HEK293 (cell line): ENCODE results near the gene HS3ST3A1.

Source experiments
- BCL11B ChIP-seq: fragments of 450-650 bp; formaldehyde crosslinking; IDR thresholded peaks from 2 replicates; pipeline ENCODE4 v1.5.1; 2016; ENCODE audit warnings: low read depth, missing biosample characterization, missing genetic modification characterization
- EGR2 ChIP-seq: fragments of 450-650 bp; formaldehyde crosslinking; IDR thresholded peaks from 2 replicates; pipeline ENCODE4 v1.5.1; 2016; ENCODE audit warnings: low read depth, missing biosample characterization, missing genetic modification characterization
- KLF1 ChIP-seq: fragments of 450-650 bp; formaldehyde crosslinking; IDR thresholded peaks from 2 replicates; pipeline ENCODE4 v1.5.1; 2016; ENCODE audit warnings: missing biosample characterization, missing genetic modification characterization
- MZF1 ChIP-seq: fragments of 450-650 bp; formaldehyde crosslinking; IDR thresholded peaks from 2 replicates; pipeline ENCODE4 v1.5.1; 2017; ENCODE audit warnings: missing biosample characterization, missing genetic modification characterization, borderline replicate concordance
- PRDM4 ChIP-seq: fragments of 450-650 bp; formaldehyde crosslinking; IDR thresholded peaks from 2 replicates; pipeline ENCODE4 v1.5.1; 2017; ENCODE audit warnings: missing biosample characterization, missing genetic modification characterization
- SP3 ChIP-seq: fragments of 450-650 bp; formaldehyde crosslinking; IDR thresholded peaks from 2 replicates; pipeline ENCODE4 v1.5.1; 2016; ENCODE audit warnings: missing biosample characterization, missing genetic modification characterization
- ZBTB10 ChIP-seq: fragments of 450-650 bp; formaldehyde crosslinking; IDR thresholded peaks from 2 replicates; pipeline ENCODE4 v1.5.1; 2016; ENCODE audit warnings: missing biosample characterization, missing genetic modification characterization
- ZBTB21 ChIP-seq: fragments of 450-650 bp; formaldehyde crosslinking; IDR thresholded peaks from 2 replicates; pipeline ENCODE4 v1.5.1; 2017; ENCODE audit warnings: missing biosample characterization, missing genetic modification characterization
- ZIC2 ChIP-seq: fragments of 450-650 bp; formaldehyde crosslinking; IDR thresholded peaks from 2 replicates; pipeline ENCODE4 v1.5.1; 2016; ENCODE audit warnings: missing biosample characterization, missing genetic modification characterization
- ZNF138 ChIP-seq: fragments of 450-650 bp; formaldehyde crosslinking; IDR thresholded peaks from 2 replicates; pipeline ENCODE4 v1.5.1; 2016; ENCODE audit warnings: missing biosample characterization, missing genetic modification characterization, borderline replicate concordance
- ZNF155 ChIP-seq: fragments of 450-650 bp; formaldehyde crosslinking; IDR thresholded peaks from 2 replicates; pipeline ENCODE4 v1.5.1; 2016; ENCODE audit warnings: missing biosample characterization, missing genetic modification characterization
- ZNF157 ChIP-seq: fragments of 450-650 bp; formaldehyde crosslinking; IDR thresholded peaks from 2 replicates; pipeline ENCODE4 v1.5.1; 2016; ENCODE audit warnings: missing biosample characterization, missing genetic modification characterization
- ZNF266 ChIP-seq: fragments of 450-650 bp; formaldehyde crosslinking; IDR thresholded peaks from 2 replicates; pipeline ENCODE4 v1.5.1; 2016; ENCODE audit warnings: missing biosample characterization, missing genetic modification characterization, low read depth
- ZNF280D ChIP-seq: fragments of 450-650 bp; formaldehyde crosslinking; IDR thresholded peaks from 2 replicates; pipeline ENCODE4 v1.5.1; 2016; ENCODE audit warnings: missing biosample characterization, missing genetic modification characterization
- ZNF292 ChIP-seq: fragments of 450-650 bp; formaldehyde crosslinking; IDR thresholded peaks from 2 replicates; pipeline ENCODE4 v1.5.1; 2016; ENCODE audit warnings: low read depth, missing biosample characterization, missing genetic modification characterization, borderline replicate concordance
- ZNF335 ChIP-seq: fragments of 450-650 bp; formaldehyde crosslinking; conservative IDR thresholded peaks from 2 replicates; pipeline ENCODE4 v1.5.1; 2016; ENCODE audit warnings: missing biosample characterization, missing genetic modification characterization
- ZNF501 ChIP-seq: fragments of 450-650 bp; formaldehyde crosslinking; IDR thresholded peaks from 2 replicates; pipeline ENCODE4 v1.5.1; 2016; ENCODE audit warnings: missing biosample characterization, missing genetic modification characterization
- ZNF518A ChIP-seq: fragments of 450-650 bp; formaldehyde crosslinking; conservative IDR thresholded peaks from 2 replicates; pipeline ENCODE4 v1.5.1; 2016; ENCODE audit warnings: low read depth, missing biosample characterization, missing genetic modification characterization
- ZNF561 ChIP-seq: fragments of 450-650 bp; IDR thresholded peaks from 2 replicates; pipeline ENCODE4 v1.5.1; 2018; ENCODE audit warnings: missing biosample characterization, missing genetic modification characterization, borderline replicate concordance
- ZNF585B ChIP-seq: fragments of 450-650 bp; formaldehyde crosslinking; IDR thresholded peaks from 2 replicates; pipeline ENCODE4 v1.5.1; 2016; ENCODE audit warnings: missing biosample characterization, missing genetic modification characterization
- ZNF837 ChIP-seq: fragments of 450-650 bp; formaldehyde crosslinking; IDR thresholded peaks from 2 replicates; pipeline ENCODE4 v1.5.1; 2016; ENCODE audit warnings: missing biosample characterization, missing genetic modification characterization
- ZNF843 ChIP-seq: fragments of 450-650 bp; formaldehyde crosslinking; IDR thresholded peaks from 2 replicates; pipeline ENCODE4 v1.5.1; 2016; ENCODE audit warnings: missing biosample characterization, missing genetic modification characterization
- ZSCAN4 ChIP-seq: fragments of 450-650 bp; formaldehyde crosslinking; IDR thresholded peaks from 2 replicates; pipeline ENCODE4 v1.5.1; 2017; ENCODE audit warnings: missing biosample characterization, missing genetic modification characterization
- ZXDB ChIP-seq: fragments of 450-650 bp; formaldehyde crosslinking; IDR thresholded peaks from 2 replicates; pipeline ENCODE4 v1.5.1; 2016; ENCODE audit warnings: missing biosample characterization, missing genetic modification characterization

HS3ST3A1 gene

GRCh38 chr17:13601776-13602551 is at the start of gene HS3ST3A1 (continued):
- TF ChIP-seq ZXDB (tag by site-specific recombination) = peak; percentile 78; the same call in 1 of the 2 replicates
- TF ChIP-seq EGR2 (tag by site-specific recombination) = peak; percentile 83
- TF ChIP-seq ZNF138 (tag by site-specific recombination) = no peak
- peak; percentile 45 for TF ChIP-seq PRDM4 (tag by site-specific recombination)
- TF ChIP-seq ZNF501 (tag by site-specific recombination) = peak; percentile 13; the same call in 1 of the 2 replicates
- no peak for TF ChIP-seq ZNF155 (tag by site-specific recombination)
- TF ChIP-seq SP3 (tag by site-specific recombination) = peak; percentile 83
- TF ChIP-seq ZIC2 (tag by site-specific recombination) = peak; percentile 72
- TF ChIP-seq ZBTB10 (tag by site-specific recombination) = peak; percentile 80
- TF ChIP-seq ZSCAN4 = 0 out of 2 replicates have a peak, but pooled peaks have one; percentile 6
- TF ChIP-seq KLF1 (tag by site-specific recombination) = peak; percentile 96
- TF ChIP-seq MZF1 (tag by site-specific recombination) = peak; percentile 93
- 0 out of 2 replicates have a peak, but pooled peaks have one; percentile 38 for TF ChIP-seq ZNF843
- no peak for TF ChIP-seq BCL11B (tag by site-specific recombination)
- TF ChIP-seq ZNF837 (tag by site-specific recombination) = 0 out of 2 replicates have a peak, but pooled peaks have one; percentile 38
- TF ChIP-seq ZNF335 (tag by site-specific recombination) = peak; percentile 90
- TF ChIP-seq ZNF518A (tag by site-specific recombination) = 0 out of 2 replicates have a peak, but pooled peaks have one; percentile 44
- TF ChIP-seq ZNF157 (tag by site-specific recombination) = no peak
- no peak for TF ChIP-seq ZNF585B
- 0 out of 2 replicates have a peak, but pooled peaks have one; percentile 32 for TF ChIP-seq ZNF280D (tag by site-specific recombination)
- TF ChIP-seq ZNF561 = peak; percentile 76; the same call in 1 of the 2 replicates
- no peak for TF ChIP-seq ZNF266 (tag by site-specific recombination)
- TF ChIP-seq ZBTB21 (tag by site-specific recombination) = peak; percentile 60; the same call in 1 of the 2 replicates
- TF ChIP-seq ZNF292 (tag by site-specific recombination) = no peak
